HG02623 (cell line): ENCODE results near the gene F13B.
"Not testable (repeated sequence)": the region's sequence is repeated elsewhere in the genome, so short reads cannot be mapped to it uniquely, and the experiment has no call there.

Experiments used
- ATAC-seq: cut with Tn5 transposase; IDR thresholded peaks from one replicate; pipeline ENCODE4 v1.9.1; 2021; ENCODE audit warnings: moderate library complexity; ENCODE audit not compliant: unreplicated experiment

F13B gene, protein sequence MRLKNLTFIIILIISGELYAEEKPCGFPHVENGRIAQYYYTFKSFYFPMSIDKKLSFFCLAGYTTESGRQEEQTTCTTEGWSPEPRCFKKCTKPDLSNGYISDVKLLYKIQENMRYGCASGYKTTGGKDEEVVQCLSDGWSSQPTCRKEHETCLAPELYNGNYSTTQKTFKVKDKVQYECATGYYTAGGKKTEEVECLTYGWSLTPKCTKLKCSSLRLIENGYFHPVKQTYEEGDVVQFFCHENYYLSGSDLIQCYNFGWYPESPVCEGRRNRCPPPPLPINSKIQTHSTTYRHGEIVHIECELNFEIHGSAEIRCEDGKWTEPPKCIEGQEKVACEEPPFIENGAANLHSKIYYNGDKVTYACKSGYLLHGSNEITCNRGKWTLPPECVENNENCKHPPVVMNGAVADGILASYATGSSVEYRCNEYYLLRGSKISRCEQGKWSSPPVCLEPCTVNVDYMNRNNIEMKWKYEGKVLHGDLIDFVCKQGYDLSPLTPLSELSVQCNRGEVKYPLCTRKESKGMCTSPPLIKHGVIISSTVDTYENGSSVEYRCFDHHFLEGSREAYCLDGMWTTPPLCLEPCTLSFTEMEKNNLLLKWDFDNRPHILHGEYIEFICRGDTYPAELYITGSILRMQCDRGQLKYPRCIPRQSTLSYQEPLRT

DNA sequence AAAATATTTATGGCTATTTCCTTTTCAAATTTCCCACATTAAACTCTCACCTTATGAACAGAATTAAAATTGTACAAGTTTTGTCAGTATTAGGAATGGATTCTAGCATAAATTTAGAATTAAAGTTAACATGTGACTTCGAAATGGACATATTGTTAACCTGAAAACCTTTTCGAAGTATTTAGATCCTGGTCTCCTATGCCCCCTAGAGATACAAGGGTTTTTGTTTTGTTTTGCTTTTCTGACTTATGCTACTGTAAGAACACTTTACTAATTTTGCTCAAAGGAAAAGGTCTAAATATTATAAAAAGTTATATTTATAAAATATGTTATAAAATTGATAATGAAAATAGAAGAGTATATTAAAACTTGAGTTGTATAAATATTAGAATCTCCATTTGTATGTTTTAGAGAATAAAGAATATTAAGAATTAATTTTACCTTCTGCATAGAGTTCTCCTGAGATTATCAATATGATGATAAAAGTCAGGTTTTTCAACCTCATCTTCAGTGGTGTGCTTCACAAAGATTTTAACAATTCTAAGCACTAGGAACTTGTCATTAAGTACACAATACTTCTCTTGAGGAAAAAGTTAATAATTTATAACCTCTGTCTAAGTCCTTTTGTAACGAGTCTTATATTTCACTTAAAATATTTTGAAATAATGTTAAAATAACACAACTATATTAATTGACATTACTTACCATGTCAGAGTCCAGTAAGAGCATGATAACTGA is at the start of gene F13B:
Gene F13B (minus strand): TSS at position 542 of the 738 bp plus-strand sequence. CDS start 37 bp downstream, at position 505.
- no peak for ATAC-seq

DNA sequence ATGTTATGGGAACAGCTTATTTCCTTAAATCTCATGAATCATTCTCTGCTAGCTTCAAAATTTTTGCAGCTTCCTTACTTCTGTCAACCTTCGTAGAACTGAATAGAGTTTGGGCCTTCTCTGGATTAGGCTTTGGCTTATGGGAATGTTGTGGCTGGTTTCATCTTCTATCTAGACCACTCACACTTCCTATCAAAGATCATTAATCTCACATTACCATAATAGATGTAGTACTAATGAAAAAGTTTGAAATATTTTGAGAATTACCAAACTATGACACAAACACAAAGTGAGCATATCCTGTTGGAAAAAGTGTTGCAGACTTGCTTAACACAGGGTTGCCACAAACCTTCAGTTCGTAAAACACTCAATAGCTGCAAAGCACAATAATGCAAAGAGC is 49.1 kb upstream of the F13B start:
- no peak for ATAC-seq

DNA sequence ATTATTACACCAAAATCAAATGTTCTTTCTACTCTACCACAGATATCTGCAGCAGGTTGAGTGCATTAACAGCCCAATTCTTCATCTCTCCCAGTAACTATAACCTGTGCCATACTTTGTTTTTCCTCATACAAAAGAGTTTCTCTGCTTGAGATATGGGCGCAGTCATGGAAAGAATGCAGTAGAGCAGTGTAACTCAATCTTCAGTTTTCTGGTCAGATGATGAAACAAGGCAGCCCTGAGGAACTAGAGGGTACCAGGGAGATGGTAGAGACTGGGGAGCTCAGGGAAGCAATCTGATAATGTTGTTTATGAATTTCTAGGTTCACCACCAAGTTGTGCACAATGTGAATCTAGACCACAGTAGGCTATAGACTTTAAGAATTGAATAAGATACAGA is 39.8 kb upstream of the F13B start:
- ATAC-seq = no peak

DNA sequence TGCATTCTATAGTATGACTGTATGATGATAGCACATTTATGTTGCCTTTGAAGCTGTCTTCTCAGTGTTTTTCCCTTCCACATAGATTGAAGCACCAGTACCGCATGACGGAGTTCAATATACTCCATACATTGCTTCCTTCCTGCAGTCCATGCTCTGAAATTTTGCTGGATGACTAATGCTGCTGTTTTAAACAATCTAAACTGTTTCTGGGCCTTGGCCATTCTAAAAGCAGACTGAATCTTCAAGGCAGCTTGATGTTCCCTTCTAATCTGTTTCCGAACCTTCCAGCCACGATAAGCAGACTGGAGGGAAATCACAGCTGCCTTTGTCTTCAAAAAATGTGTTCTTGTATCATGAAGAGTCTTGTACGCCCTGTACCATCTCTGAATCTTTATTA is 36.2 kb upstream of the F13B start:
- no peak for ATAC-seq

DNA sequence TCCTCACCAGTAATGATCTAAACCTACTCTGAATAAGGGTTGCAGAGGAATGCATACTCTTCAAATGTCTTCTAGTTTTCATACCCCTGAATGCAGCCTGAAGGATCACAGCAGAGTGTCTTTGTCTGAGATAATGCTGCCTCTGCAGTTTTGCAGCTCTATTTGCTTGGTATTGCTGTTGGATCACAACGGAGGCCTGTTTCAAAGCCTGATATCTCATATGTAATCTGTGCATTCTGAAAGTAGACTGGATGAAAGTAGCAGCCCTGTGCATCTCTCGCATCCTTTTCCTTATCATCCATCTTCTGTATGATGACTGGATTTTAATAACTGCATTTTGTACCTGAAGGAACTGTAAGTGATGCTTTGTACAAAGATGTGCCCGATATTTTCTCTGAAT is 34.9 kb upstream of the F13B start:
- ATAC-seq = no peak

DNA sequence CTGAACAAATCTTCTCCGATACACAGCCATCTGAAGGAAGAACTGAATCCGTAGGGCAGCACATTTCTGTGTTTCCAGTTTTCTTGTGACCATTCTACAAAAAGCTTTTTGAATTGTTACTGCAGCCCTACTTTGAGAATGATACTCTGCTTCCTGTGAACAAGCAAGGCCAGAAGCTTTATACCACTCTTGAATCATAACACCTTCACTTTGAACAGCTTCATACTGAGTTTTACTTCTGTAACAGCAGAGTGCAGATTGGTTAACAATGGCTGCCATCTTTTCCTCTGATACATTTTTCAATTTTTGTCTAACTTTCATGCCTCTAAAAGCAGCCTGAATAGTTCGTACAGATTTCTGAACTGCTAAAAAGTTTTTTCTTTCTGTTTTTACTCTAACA is 33.6 kb upstream of the F13B start:
- no peak for ATAC-seq

- ATAC-seq = no peak
Measured at GRCh38 chr1:197099444-197099843, 32.4 kb upstream of the F13B start.

DNA sequence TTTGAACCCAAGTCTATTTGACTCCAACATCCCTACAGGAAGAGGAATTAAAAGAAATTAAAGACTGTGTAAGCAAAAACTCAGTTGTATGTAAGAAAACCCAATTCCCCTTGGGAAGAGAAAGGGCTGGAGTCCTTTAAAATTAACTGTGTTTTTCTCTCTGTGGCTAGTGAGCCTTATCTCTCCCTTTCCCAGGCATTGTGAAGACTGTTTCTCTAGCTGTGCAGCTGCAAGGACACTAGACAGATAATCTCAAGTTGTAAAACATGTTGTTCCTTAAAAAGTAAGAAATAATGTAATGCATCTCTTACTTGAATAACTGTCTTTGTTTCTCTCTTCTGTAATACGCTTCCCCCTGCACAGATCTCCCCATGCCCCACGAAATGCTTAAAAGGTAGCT is 29.9 kb upstream of the F13B start:
- not testable (repeated sequence) for ATAC-seq

GRCh38 chr1:197096137-197096536 is 29.1 kb upstream of the F13B start:
- ATAC-seq = no peak

DNA sequence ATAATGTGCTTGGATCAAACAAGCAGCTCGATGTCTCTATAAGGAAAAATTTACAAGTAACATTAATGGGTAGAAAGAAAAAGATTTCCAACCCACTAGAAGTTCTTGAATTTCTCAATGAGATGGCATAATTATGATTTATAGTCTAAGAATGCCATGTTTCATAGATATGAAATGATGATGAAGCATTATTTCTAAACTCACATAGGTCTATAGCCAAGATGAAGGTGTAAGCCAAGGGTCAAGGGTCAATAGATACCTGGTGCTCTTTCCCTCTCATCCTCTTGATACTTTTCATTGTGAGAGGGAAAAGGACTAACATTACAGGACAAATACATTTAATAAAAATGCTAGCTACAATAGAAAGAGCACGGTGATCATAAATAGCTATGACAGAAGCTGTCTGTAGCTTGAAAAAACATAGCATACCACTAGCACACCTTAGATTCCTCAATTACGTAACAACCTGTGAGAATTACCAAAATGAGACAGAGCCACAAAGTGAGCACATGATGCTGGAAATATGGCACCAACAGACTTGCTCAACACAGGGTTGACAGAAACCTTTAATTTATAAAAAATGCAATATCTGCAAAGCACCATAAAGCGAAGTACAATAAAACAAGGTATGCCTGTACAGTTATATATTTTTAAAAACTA is 26.3 kb upstream of the F13B start:
- ATAC-seq = no peak

DNA sequence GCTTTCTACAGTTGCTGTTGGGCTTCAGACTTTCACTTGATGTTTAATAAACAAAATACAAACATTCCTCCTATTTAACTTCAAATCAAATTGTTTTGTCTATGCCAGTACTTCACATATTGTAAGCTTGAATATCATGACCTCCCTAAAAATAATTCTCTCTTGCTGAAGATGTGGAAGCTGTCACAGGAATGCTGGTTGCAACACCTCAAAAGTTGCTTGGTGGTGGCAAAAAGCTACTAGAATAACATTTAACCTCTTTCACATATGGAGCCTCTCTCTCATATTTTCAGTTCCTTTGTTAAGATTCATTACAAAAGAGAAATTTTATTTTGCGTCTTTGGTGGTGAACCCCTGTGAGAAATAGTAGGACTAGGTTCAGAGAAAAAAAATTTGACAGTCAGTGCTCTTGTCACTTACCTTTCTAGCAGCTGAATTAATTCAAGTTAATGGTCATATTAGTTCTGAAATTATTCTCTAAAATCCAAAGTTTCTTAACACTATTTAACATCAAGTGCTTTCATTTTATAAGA is 25.5 kb upstream of the F13B start:
- no peak for ATAC-seq

DNA sequence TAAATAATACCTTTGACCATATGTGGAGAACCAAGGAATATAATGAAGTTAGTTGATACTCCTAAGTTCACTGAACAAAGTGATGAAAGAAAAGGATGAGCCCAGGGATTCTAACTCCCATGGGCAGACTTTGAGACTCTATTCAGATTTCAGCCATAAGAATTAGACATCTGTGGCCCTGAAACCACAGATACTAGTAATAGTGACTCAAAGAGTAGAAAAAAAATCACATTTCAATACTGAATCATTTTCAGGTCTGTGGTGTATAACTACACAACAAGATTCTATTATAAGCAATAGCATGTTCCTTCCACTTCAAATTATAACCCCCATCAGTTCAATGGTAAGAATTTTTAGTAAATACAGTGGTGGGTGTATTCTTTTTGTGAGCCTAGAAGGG is 16.4 kb upstream of the F13B start:
- no peak for ATAC-seq

DNA sequence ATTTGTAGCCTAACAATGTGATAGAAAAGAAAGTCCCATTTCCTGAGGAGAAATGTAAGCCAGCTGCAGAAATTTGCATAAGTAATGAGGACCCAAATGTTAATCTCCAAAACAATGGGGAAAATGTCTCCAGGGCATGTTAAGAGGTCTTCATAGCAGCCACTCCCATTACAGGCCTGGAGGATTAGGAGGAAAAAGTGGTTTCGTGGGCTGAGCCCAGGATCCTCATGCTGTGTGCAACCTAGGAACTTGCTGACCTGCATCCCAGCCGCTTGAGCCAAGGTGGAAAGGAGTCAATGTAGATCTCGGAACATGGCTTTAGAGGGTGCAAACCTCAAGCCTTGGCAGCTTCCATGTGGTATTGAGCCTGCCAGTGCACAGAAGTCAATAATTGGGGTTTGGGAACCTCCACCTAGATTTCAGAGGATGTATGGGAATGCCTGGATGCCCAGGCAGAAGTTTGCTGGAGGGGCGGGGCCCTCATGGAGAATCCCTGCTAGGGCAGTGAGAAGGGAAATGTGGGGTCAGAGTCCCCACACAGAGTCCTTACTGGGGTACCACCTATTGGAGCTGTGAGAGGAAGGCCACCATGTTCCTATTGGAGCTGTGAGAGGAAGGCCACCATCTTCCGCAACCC is 14.2 kb upstream of the F13B start:
- ATAC-seq = no peak

DNA sequence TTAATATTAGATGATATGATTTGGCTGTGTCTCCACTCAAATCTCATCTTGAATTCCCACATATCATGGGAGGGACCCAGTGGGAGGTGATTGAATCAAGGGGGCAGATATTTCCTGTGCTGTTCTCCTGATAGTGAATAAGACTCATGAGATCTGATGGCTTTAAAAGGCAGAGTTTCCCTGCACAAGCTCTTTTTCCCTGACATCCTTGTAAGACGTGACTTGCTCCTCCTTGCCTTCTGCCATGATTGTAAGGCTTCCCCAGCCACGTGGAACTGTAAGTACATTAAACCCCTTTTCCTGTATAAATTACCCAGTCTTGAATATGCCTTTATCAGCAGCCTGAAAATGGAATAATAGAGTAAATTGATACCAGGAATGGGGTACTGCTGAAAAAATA is 13.3 kb upstream of the F13B start:
- ATAC-seq = no peak

GRCh38 chr1:197076585-197076984 is 9.5 kb upstream of the F13B start:
- ATAC-seq = no peak

DNA sequence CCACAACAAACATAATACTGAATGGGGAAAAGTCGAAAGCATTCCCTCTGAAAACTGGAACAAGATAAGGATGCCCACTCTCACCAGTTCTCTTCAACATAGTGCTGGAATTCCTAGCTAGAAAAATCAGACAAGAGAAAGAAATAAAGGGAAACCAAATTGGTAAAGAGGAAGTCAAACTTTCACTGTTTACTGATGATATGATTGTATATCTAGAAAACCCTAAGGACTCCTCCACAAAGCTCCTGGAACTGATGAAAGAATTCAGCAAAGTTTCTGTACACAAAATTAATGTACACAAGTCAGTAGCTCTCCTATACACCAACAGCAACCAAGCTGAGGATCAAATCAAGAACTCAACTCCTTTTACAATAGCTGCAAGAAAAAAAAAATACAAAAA is 6.9 kb upstream of the F13B start:
- no peak for ATAC-seq

DNA sequence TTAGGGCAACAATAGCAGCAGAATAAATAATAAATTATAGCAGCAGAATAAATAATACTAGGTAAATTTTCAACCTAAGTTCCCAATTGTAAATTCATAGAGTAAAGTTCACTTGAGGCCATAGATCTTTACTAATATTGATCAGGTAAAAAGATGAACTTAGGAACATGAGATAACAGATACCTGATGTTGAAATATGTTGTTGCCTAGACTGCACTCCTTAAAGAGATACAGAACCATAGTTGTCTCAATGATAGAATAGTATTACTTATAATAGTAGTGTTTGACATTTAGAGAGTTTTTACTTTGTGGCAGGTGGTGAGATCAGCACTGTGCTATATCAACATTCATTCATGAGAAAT is 378 bp upstream of the F13B start:
- no peak for ATAC-seq

DNA sequence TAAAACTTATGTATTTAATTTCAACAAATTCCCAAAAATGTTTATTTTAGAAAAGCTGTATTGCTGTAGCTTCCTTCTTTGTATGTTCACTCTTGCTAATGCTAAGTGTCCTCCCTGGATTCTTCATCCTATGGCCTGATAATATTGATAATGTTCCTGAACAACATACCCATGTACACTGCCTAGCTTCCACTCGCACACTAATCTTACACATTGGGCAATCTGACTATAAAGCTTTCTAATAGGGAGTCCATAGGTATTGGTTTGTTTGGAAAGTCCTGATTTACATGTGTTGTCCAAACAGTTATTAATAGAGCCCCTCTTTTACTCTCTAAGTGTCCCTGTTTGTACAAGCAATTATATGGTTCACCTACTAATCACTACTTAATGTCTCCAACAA is 783 bp downstream of the F13B start:
- ATAC-seq = no peak

DNA sequence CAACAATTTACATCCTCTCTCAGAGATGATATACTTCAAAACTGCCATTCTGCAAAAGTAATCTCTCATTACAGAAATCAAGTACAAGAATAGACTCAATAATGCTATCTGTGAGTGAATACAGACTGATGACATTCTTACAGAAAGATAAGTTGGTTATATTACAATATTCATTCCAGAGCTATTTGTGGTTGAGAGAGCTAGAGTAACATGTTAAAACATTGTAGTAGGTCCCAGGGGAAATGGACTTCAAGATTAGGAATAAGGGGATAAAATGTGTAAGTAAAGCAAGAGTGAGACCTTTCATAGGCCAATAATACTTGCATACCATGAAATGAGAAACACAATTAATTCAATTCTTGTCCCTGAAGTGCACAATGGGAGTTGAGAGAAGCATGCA is 1.5 kb downstream of the F13B start:
- no peak for ATAC-seq

DNA sequence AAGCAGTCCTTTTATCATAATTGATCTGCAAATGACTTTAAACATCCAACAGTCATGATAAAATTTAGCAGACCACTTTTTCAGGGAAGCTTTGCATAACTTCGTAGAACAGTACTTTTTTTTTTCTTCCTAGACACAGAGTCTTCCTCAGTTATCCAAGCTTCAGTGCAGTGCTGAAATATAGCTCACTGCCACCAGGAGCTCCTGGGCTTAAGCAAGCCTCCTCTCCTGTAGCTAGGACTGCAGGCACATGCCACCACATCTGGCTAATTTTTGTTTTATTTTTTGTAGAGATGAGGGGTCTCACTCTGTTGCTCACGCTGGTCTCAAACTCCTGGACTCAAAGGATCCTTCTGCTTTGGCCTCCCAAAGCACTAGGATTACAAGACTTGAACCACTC is 3.8 kb downstream of the F13B start:
- ATAC-seq = peak; percentile 7

- ATAC-seq = peak; percentile 94
Measured at GRCh38 chr1:197062692-197063091, 4.4 kb downstream of the F13B start.
